ENCODE measurements around the gene FAM107B.
"Not testable (repeated sequence)": the region's sequence is repeated elsewhere in the genome, so short reads cannot be mapped to it uniquely, and the experiment has no call there.

The FAM107B gene

GRCh38 chr10:14774797-14775196, at the start of gene FAM107B:
Gene FAM107B, minus strand, starts transcription at chr10:14774897. Its CDS starts 234 bp downstream, at chr10:14774663.
- DNase-seq (ENCODE audit: low read depth in 2 of 2): no peak

- DNase-seq (ENCODE audit: low read depth in 2 of 2): no peak
Observed at GRCh38 chr10:14823966-14824365, 49.3 kb upstream of the FAM107B start.

DNA sequence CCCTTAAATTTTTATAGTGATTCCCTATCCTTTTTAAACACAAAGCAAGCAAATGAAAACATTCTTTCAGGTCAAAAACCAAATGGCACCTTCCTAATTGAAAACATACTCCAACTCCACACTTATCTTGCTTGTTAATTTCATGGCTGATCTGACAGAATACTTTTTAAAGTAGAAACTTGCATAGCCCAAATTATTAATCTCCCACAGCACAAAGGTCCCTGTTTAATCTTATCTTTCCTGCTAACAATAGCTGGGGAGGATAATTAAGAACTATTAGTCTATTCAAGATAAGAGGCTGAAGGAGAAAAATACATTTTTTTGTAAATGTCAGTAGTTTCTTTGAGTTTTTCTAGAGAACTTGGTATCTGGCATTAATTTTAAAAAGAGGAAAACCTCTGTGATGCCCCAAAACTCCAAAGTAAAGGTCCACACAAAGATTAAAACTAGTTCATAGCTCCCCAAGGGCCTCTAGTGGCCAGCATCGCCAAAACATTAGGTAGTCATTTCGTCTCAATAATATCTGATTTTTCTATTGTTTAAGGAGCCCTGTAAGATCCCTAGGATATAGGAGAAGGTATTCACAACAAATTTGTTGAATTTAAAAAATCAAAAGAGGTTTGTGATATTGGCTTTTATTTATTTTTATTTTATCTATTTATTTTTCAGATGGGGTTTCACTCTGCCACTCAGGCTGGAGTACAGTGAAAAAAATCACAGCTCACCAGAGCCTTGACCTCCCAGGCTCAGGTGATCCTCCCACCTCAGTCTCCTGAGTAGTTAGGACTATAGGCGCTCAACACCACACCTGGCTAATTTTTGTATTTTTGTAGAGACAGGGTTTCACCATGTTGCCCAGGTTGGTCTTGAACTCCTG, 48.4 kb upstream of the FAM107B start:
- DNase-seq (ENCODE audit: low read depth in 2 of 2): peak; percentile 16 to 24

DNA sequence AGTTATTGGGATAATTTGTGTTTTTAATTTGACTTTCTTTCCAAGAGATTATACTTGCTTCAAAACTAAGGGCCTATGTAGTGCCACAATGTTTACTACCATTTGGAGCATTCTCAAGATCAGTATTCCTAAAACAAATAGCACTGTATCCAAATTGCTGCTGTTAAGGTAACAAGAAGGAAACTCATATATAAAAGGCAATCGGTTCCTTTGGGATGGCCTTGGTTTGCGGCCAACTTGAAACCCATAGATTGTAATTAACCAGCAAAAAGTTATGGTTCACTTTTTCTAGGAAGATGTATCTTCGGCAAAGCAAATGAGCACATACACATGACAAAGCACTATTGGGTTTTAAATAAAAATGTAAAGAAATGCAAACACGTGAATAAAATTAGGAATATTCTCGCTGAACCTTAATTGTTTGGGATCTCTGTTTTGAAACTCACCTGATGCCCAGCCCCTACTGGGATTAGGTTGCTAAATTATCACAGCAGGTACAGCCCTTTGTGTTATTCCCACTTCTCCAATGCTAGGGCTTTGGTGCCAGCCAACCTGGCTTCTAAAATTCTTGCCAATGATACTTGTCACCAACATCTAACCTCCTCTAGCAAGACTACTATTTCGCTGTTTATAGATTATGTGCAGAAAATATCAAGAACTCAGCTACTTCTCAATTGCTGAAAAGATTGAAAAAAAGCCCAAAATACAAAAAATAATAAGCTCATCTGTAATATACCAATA, 47.1 kb upstream of the FAM107B start:
- DNase-seq (ENCODE audit: low read depth in 2 of 2): no peak

DNA sequence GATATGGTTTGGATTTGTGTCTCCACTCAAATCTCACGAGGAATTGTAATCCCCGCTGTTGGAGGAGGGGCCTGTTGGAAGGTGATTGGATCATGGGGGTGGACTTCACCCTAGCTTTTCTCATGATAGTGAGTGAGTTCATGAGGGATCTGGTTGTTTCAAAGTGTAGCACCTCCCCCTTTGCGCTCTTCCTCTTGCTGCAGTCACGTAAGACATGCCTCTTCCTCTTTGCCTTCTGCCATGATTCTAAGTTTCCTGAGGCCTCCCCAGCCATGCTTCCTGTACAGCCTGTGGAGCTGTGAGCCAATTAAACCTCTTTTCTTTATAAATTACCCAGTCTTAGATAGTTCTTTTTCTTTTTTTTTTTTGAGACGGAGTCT, 46.1 kb upstream of the FAM107B start:
- DNase-seq (ENCODE audit: low read depth in 2 of 2): no peak

DNA sequence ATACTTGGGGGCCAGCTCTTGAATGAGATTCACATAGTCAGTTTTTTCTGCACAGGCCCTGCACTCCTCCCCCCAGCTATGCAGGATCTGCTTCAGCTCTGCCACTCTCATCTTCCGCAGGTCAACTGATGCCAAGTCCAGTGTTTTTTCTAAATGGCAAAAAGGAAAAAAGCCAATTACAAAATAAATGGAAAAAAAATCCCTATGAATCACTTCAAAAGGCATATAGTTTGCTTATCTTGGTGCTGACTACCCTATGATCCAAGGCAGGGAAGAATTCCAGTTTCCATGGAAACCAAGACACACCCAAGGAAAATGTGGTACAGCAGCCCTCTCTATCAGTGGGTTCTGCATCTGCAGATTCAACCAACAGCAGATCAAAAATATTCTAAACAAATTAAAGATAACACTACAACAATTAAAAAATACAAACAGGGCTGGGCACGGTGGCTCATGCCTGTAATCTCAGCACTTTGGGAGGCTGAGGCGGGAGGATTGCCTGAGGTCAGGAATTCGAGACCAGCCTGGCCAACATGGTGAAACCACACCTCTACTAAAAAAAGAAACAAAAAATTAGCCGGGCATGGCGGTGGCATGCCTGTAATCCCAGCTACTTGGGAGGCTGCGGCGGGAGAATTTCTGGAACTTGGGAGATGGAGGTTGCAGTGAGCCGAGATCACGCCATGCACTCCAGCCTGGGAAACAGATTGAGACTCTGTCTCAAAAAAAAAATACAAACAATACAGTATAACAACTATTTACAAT, 45.5 kb upstream of the FAM107B start:
- DNase-seq (ENCODE audit: low read depth in 2 of 2): no peak

GRCh38 chr10:14816717-14817116, 42.0 kb upstream of the FAM107B start:
- DNase-seq (ENCODE audit: low read depth in 2 of 2): not testable (repeated sequence)

GRCh38 chr10:14815681-14816080, 41.0 kb upstream of the FAM107B start:
- no peak for DNase-seq (ENCODE audit: low read depth in 2 of 2)

- DNase-seq (ENCODE audit: low read depth in 2 of 2): no peak
Observed at GRCh38 chr10:14812271-14812670, 37.6 kb upstream of the FAM107B start.

DNA sequence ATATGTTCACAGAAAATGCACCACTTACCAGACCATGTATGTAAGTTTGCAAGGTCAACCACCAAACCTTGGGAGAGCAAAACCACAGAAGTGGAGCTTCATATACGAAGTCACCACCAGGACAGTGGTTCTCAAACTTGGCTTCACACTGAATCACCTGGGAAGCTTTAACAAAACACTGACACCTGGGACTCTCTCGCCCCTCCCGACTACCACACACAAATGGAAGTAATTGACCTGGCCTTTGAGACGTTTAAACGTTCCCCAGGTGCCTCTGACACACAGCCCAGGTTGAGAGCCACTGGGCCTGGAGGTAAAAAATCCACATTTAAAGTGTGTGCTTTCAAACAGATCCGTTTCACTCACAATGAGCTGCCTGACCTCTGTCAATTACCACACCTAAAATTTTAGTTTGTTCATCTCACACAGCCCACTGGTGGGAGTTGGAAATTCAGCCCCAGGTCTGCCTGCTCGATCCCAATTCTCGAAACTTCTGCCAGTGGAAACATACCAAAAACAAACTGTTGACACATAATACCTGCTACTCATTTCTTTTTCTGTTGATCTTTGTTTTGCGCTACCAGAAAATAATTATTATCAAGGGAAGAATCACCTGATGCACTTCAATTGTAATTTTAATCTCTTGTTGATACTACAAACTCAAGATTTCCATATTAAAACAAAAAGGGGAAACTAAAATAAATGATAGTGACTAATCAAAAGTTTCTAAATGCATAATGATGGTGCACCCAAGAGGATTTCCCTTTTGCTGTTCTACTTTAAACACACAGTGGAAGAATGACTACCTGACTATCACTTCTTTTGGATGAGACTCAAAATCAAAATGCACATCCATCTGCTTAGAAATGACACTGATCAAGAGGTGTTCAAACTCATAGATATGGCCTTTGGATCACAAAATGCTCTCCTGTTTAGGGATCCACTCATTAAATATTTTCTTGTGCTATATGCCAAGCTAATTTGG, 36.6 kb upstream of the FAM107B start:
- no peak for DNase-seq (ENCODE audit: low read depth in 2 of 2)

- DNase-seq (ENCODE audit: low read depth in 2 of 2): no peak
Observed at GRCh38 chr10:14806318-14806717, 31.6 kb upstream of the FAM107B start.

DNA sequence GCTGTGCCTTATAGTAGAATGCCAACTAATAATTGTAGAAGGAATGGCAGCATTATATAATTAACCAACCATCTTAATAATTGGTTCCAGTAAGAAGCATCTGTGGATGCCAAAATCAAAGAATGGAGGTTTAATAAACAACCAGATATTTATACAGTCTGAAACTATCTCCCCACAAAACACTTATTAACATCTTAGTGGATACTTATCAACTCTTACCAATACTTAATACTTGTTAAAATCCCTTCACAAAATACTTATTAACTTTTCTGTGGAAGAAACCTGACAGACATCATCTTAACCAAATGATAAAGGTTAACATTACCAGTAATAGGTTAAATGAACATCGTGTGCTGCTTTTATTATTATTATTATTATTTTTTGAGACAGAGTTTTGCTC, 29.1 kb upstream of the FAM107B start:
- DNase-seq (ENCODE audit: low read depth in 2 of 2): no peak

GRCh38 chr10:14801723-14802122, 27.0 kb upstream of the FAM107B start:
- no peak for DNase-seq (ENCODE audit: low read depth in 2 of 2)

DNA sequence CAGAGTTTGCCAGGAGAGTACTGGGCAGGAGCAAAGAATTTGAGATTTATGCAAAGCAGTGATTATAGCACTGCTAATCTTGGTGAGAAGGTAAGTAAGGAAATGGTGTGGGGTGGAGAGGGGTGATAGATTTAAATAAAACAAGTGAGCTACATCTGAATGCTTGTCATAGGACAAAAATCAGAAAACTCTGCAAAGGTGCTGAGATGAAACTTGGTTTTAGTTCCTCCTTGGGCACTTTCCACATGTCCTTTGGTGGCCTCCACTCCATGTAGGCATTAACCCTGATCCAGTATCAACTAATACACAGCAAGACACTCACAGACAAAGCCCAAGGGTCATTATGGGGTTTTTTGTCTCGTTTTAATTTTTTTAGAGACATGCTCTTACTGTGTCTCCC, 25.7 kb upstream of the FAM107B start:
- DNase-seq (ENCODE audit: low read depth in 2 of 2): no peak

GRCh38 chr10:14798636-14799035, 23.9 kb upstream of the FAM107B start:
- no peak for DNase-seq (ENCODE audit: low read depth in 2 of 2)

- no peak for DNase-seq (ENCODE audit: low read depth in 2 of 2)
Observed at GRCh38 chr10:14787938-14788337, 13.2 kb upstream of the FAM107B start.

DNA sequence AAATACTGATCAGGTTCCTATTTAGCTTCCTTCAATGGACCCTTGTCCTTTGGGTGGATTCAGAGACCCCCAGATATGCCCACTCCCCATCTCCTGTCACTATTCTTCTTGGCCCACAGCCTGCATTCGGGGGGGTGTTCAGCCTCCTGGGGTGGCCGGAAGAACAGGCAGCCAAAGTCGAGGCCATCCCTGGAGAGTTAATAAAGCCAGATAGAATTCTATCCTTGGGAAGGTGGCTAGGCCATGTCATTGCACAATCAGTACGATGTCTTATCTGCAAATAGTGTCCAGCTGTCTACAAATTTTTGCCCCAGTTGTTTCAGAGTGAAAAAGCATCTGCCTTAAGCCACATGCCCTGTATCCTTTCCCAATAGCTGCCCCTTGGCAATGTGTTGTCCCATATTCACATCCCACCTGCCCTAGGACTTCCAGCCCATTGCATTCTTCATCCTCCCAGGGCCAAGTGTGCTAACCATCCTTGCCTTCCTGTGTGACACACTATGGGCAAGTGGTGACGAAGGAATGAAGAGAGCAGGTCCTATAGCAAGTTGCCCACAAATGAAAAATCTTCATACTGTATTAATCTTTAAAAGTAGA, 9.9 kb upstream of the FAM107B start:
- DNase-seq (ENCODE audit: low read depth in 2 of 2): no peak

GRCh38 chr10:14782691-14783363, 8.1 kb upstream of the FAM107B start:
- DNase-seq (ENCODE audit: low read depth in 2 of 2): no peak

DNA sequence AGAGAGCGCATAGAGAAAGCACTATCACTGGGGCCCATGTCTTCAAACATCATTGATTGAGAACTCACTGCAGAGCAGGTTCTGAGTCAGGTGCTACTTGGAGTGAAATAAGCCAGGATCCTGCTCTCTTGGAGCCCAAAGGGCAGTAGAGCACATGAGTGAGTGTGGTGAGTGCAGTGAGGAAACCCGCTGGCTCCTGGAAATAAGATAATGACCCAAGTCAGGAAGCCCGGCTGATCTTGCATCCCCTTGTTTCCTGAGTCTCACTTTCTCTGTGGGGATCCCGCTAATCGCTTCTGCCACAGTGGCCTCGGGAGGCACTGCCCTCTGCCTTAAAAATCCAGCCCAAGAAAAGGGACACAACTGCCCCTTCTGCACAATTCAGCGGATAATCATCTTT, 7.1 kb upstream of the FAM107B start:
- no peak for DNase-seq (ENCODE audit: low read depth in 2 of 2)

DNA sequence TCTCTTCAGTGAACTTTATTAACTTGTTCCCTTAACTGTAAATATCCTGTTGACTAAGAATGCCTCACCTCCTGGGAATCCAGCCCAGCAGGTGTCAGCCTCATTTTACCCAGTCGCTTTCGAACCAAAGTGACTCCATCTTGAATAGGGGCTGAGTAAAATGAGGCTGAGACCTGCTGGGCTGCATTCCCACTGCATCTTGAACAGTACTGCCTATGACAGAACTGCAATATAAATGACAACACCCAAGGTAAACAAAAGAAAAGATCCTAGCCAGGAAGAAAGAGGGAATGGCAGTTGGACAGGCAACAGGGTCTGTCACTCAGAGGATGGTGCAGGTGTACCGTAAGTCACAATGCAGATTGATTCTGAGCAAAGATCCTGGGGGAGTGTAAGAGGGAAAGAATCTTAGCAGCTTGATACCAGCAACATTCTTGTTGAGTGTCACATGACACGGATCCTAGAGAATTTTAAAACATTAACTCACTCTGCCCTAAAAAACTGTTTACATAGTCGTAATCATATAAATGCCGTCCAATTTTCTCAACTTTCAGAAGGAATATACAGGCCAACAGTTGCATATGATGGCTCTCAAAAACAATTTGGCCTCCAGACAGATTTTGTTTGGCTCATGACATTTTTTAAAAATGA, 4.4 kb upstream of the FAM107B start:
- DNase-seq (ENCODE audit: low read depth in 2 of 2): no peak

Data from stimulated activated CD4-positive, alpha-beta T cell treated with anti-CD3 and anti-CD28 coated beads, Interleukin-1b, Interleukin-23, amount 100 ng/mL, for 4 hours (primary cell).